ENCODE data around the gene SLC4A2.

The SLC4A2 gene

GRCh38 chr7:151125846-151126481 lies 66.6 kb downstream of the SLC4A2 start:
- TF ChIP-seq KLF17 (tag by site-specific recombination; IDR thresholded peaks at IDR 0.05) (0 out of 2 replicates have a peak, but pooled peaks have one; percentile 26), ZFHX2 (tag by site-specific recombination; conservative IDR thresholded peaks at IDR 0.05) (peak; percentile 46; the same call in 1 of the 2 replicates), KLF1 (tag by site-specific recombination; IDR thresholded peaks at IDR 0.05) (peak; percentile 96), KLF8 (tag by site-specific recombination; IDR thresholded peaks at IDR 0.05) (peak; percentile 27; the same call in 1 of the 2 replicates), ZNF433 (tag by site-specific recombination; IDR thresholded peaks at IDR 0.05; ENCODE audit: low read depth) (no peak)
- ChIA-PET POLR2A (no interaction called here), CTCF (interaction anchor here (0.7 kb wide), 1 partner anchor 41 kb away, joined by 3 read pairs; no protein-coding TSS in a partner anchor)
- Histone ChIP-seq H3K27ac (ENCODE audit: extremely low read depth, low read depth, low read length) (no peak overlapping the region), H3K36me3 (ENCODE audit: control insufficient read depth in 2 of 2, insufficient read depth in 1 of 2, low read length in 2 of 2) (peaks cover 0 to 91% of the 10 kb centered on the region in 2 experiments; a peak in 1 of 3 replicates), H3K4me1 (ENCODE audit: control insufficient read depth, insufficient read depth, low read length) (no peaks in the 10 kb centered on the region), H3K4me3 (ENCODE audit: low read depth, low read length) (no peak overlapping the region), H3K9me3 (ENCODE audit: control insufficient read depth, insufficient read depth, low read depth, low read length) (no peaks in the 10 kb centered on the region)
